ENCODE data around the gene CLIP2. TPM values are rescaled to one million over a fixed set of nuclear protein-coding genes. Genes with fewer than 3 reads are reported as not detected.

The CLIP2 gene
- total and polyA plus RNA-seq, 2 of the 8 experiments (the other 6 are each of a cell fraction or from before 2014, with no cell fraction given), result 8.3 to 41.5 TPM

DNA sequence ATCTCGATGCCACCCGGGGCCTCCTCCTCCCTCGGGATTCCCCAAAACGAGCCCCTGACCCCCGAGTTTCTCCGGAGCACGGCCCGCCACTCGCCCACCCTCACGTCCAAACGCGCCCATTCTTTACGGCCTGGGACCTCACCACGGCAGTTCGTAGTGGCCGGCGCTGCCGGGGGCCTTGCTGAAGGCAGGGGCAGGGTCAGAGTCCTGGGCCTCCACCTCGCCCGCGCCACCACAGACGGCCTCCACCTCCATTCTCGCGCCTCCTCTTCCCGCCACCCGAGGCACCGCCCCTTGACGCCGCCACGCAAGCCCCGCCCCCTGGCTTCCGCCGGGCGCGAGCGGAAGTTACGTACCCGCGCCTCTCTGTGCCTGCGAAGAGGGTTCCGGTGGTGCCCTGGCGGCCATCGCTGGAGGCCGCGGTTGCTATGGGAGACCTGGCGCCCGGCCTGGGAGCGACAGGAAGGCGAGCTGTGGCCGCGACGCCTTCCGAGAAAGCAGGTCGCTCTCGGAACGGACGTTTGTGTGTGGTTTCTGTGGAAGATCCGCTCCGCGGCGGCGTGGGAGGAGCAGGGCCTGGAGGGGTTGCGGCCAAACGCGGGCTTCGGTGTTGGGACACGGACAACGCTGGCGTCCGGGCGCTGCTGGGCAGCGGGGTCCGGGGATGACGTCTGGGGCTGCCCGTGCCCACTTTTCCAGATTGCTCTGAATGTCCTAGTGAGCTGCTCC, 34.9 kb upstream of the CLIP2 start, which contains the start of gene RFC2 (continued):
- TF ChIP-seq, protein P1, sequence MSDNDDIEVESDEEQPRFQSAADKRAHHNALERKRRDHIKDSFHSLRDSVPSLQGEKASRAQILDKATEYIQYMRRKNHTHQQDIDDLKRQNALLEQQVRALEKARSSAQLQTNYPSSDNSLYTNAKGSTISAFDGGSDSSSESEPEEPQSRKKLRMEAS (IDR thresholded peaks at IDR 0.05), result peak; percentile 80
- TF ChIP-seq RNF2 (IDR thresholded peaks at IDR 0.05; ENCODE audit: borderline replicate concordance, low read depth, low read length, missing control alignments, poor library complexity, severe bottlenecking), result no peak
- TF ChIP-seq SIRT6 (IDR thresholded peaks at IDR 0.05; ENCODE audit: low read length), result no peak
- TF ChIP-seq, protein P2, sequence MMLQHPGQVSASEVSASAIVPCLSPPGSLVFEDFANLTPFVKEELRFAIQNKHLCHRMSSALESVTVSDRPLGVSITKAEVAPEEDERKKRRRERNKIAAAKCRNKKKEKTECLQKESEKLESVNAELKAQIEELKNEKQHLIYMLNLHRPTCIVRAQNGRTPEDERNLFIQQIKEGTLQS (IDR thresholded peaks at IDR 0.05; ENCODE audit: insufficient read depth, low read depth, low read length), result no peak
- no peak for TF ChIP-seq BCL11A (IDR thresholded peaks at IDR 0.05; ENCODE audit: low read depth in 2 of 2, low read length in 2 of 2)
- no peak for TF ChIP-seq EZH2 (IDR thresholded peaks at IDR 0.05; ENCODE audit: low read depth, low read length, severe bottlenecking)
- TF ChIP-seq SP1 (IDR thresholded peaks at IDR 0.05; ENCODE audit: low read depth, low read length), result peak; percentile 51; the same call in 1 of the 2 replicates
- TF ChIP-seq RBBP5 (IDR thresholded peaks at IDR 0.05; ENCODE audit: borderline replicate concordance, low read depth, low read length), result 0 out of 2 replicates have a peak, but pooled peaks have one; percentile 44
- TF ChIP-seq GABPA (IDR thresholded peaks at IDR 0.05; ENCODE audit: borderline replicate concordance, insufficient read depth, low read length), result peak; percentile 96
- TF ChIP-seq SUZ12 (IDR thresholded peaks at IDR 0.05; ENCODE audit: low read length), result no peak
- 0 out of 2 replicates have a peak, but pooled peaks have one; percentile 3 for TF ChIP-seq BRCA1 (IDR thresholded peaks at IDR 0.05; ENCODE audit: low read depth, low read length)
- TF ChIP-seq MAFK (IDR thresholded peaks at IDR 0.05; ENCODE audit: low read depth, low read length), result no peak
- no peak for TF ChIP-seq NRF1 (IDR thresholded peaks at IDR 0.05; ENCODE audit: low read depth, low read length)
- TF ChIP-seq SIN3A (conservative IDR thresholded peaks at IDR 0.05 in 1 of 2, IDR thresholded peaks at IDR 0.05 in 1 of 2; ENCODE audit: low read depth in 1 of 2, low read length in 2 of 2), result peak; percentile 67 to 87; a peak in 2 of 4 replicates
- no peak for TF ChIP-seq CBX8 (IDR thresholded peaks at IDR 0.05; ENCODE audit: borderline replicate concordance, low read depth, low read length)
- TF ChIP-seq SAP30 (IDR thresholded peaks at IDR 0.05; ENCODE audit: insufficient read depth, insufficient replicate concordance, low read length), result peak; percentile 36
- TF ChIP-seq RXRA (IDR thresholded peaks at IDR 0.05; ENCODE audit: insufficient read depth, low read depth, low read length), result no peak
- peak; percentile 61; a peak in 1 of 4 replicates for TF ChIP-seq HDAC2 (IDR thresholded peaks at IDR 0.05; ENCODE audit: borderline replicate concordance in 1 of 2, low read depth in 2 of 2, low read length in 2 of 2)
- no peak; the same call in 1 of the 2 replicates for TF ChIP-seq CHD1 (IDR thresholded peaks at IDR 0.05; ENCODE audit: low read depth, low read length)
- peak; percentile 94 for TF ChIP-seq POLR2AphosphoS5 (IDR thresholded peaks at IDR 0.05; ENCODE audit: low read depth, low read length)
- TF ChIP-seq KDM1A (IDR thresholded peaks at IDR 0.05; ENCODE audit: borderline replicate concordance, low read length), result no peak
